ENCODE results near the gene TMEM178A.

DNA sequence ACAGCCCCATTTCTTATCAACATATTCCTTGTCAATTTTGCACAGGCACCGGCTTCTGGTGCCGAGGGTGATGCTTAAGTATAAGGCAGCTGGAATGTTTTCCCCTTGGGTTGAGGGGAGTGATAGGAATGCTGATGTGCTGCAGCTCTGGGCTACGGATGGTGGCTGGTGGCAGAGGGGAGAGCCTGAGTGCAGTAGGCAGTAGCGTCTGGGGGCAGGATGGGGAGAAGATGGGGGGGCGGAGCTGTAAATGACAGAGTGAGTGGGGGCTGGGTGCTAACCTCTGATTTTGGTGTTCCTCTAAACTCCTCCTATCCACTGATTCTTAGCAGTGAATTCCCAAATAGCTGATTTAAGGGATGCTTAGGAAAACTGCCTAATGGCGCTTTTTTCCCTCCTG is 20.7 kb downstream of the TMEM178A start:
- TF ChIP-seq EZH2 (IDR thresholded peaks at IDR 0.05) (no peak), POLR2AphosphoS5 (IDR thresholded peaks at IDR 0.05; ENCODE audit: borderline replicate concordance, low read depth, low read length) (no peak)

Measured in SK-N-MC (cell line).